HCT116 (cell line): ENCODE measurements around the gene ACE. TPM values are rescaled to one million over a fixed set of nuclear protein-coding genes. Genes with fewer than 3 reads are reported as not detected.

Experiments used
- ATAC-seq: fragments of 200-7000 bp; cut with Tn5 transposase; 2 replicates; pipeline ENCODE4 v1.9.1; 2020; ENCODE audit warnings: mild to moderate bottlenecking, moderate library complexity
- BruUV-seq: library from RNA; stranded (reverse); fragments of 400-500 nt; replicated peaks from 2 replicates; lab custom pipeline; 2021; lab: Mats Ljungman, UMichigan
- CTCF ChIA-PET: fragments of 300-600 bp; sonication (Branson Sonifier 250); formaldehyde crosslinking; loops from one replicate; lab custom pipeline; 2021; ENCODE audit warnings: antibody characterized with exemption; lab: Charles Lee
- POLR2A ChIA-PET: fragments of 300-600, 350-600 bp; sonication (Branson Sonifier 250); formaldehyde crosslinking; loops from one replicate; lab custom pipeline; 2021; ENCODE audit warnings: antibody characterized with exemption; lab: Charles Lee
- RAD21 ChIA-PET, 2 experiments: fragments of 300-600 bp; sonication (Branson Sonifier 250); formaldehyde crosslinking; loops; one replicate each; lab custom pipeline; 2023; ENCODE audit warnings: low total read pairs in 2 of 2; ENCODE audit not compliant: uncharacterized antibody in 2 of 2, unreplicated experiment in 2 of 2, low non-redundant PET in 1 of 2; lab: Charles Lee
- DNase-seq: peaks from one replicate; pipeline ENCODE4 v3.0.0-alpha.2; 2010; ENCODE audit warnings: low read depth, low spot score
- H2AFZ ChIP-seq: fragments of 200-600 bp; shearing (Covaris generic), sonication (generic); 2 replicates; pipeline ENCODE4 v1.6.1; 2017; ENCODE audit warnings: low read depth, mixed run types, mixed read lengths, antibody characterized with exemption, low read length; ENCODE audit not compliant: poor library complexity, severe bottlenecking
- H3K27ac ChIP-seq: 2 replicates; pipeline ENCODE4 v1.5.1; 2012; ENCODE audit warnings: low read depth, low read length
- H3K27me3 ChIP-seq: fragments of 200-600 bp; sonication (generic); 2 replicates; pipeline ENCODE4 v1.6.1; 2016; ENCODE audit warnings: mixed run types, low read length, mixed read lengths; ENCODE audit not compliant: insufficient read depth
- H3K36me3 ChIP-seq, 2 experiments: fragments of 200-500 bp in 1 of 2; fragments of 200-600 bp in 1 of 2; sonication (Bioruptor generic) in 1 of 2; sonication (generic) in 1 of 2; 2 replicates each; pipeline versions ENCODE4 v1.5.1 to v1.6.1; 2014 to 2016; ENCODE audit warnings: low read length in 2 of 2, inconsistent platforms in 1 of 2, mixed read lengths in 1 of 2, mixed run types in 1 of 2; ENCODE audit not compliant: insufficient read depth in 2 of 2, control insufficient read depth in 1 of 2
- H3K4me1 ChIP-seq, 2 experiments: fragments of 200-600 bp in 1 of 2; sonication (generic) in 1 of 2; 2 replicates each; pipeline versions ENCODE4 v1.5.1 to v1.6.1; 2012 to 2017; ENCODE audit warnings: low read length in 2 of 2, inconsistent platforms in 1 of 2, mild to moderate bottlenecking in 1 of 2, mixed read lengths in 1 of 2, mixed run types in 1 of 2, moderate library complexity in 1 of 2; ENCODE audit not compliant: insufficient read depth in 2 of 2, control insufficient read depth in 1 of 2
- H3K4me2 ChIP-seq: fragments of 200-600 bp; sonication (generic); 2 replicates; pipeline ENCODE4 v1.6.1; 2017; ENCODE audit warnings: mixed run types, low read length, mixed read lengths
- H3K4me3 ChIP-seq, 2 experiments: fragments of 200-600 bp in 1 of 2; sonication (generic) in 1 of 2; replicated peaks in 1 of 2; 2 replicates each; pipeline ENCODE4 v1.5.1; 2011 to 2016; ENCODE audit warnings: low read length in 2 of 2, control low read depth in 1 of 2, low read depth in 1 of 2, mild to moderate bottlenecking in 1 of 2, mixed read lengths in 1 of 2, mixed run types in 1 of 2
- H3K79me2 ChIP-seq: fragments of 200-600 bp; sonication (generic); 2 replicates; pipeline ENCODE4 v1.6.1; 2017; ENCODE audit warnings: mild to moderate bottlenecking, mixed run types, low read length, moderate library complexity, mixed read lengths; ENCODE audit not compliant: insufficient read depth
- H3K9ac ChIP-seq: fragments of 200-600 bp; sonication (generic); 2 replicates; pipeline ENCODE4 v1.6.1; 2016; ENCODE audit warnings: low read length, mixed read lengths
- H3K9me2 ChIP-seq: fragments of 200-600 bp; sonication (generic), shearing (Covaris generic); 2 replicates; pipeline ENCODE4 v1.6.1; 2017; ENCODE audit warnings: mixed run types, mild to moderate bottlenecking, moderate library complexity; ENCODE audit not compliant: insufficient read depth
- H3K9me3 ChIP-seq, 2 experiments: fragments of 200-500 bp in 1 of 2; fragments of 200-600 bp in 1 of 2; sonication (Bioruptor generic) in 1 of 2; sonication (generic) in 1 of 2; 2 replicates each; pipeline ENCODE4 v1.6.1; 2014 to 2017; ENCODE audit warnings: low read length in 2 of 2, mixed read lengths in 2 of 2, inconsistent platforms in 1 of 2, low read depth in 1 of 2, mild to moderate bottlenecking in 1 of 2, mixed run types in 1 of 2, moderate library complexity in 1 of 2; ENCODE audit not compliant: control insufficient read depth in 1 of 2, insufficient read depth in 1 of 2
- H4K20me1 ChIP-seq: fragments of 200-600 bp; sonication (generic), shearing (Covaris generic); 2 replicates; pipeline ENCODE4 v1.6.1; 2017; ENCODE audit warnings: mixed run types, mild to moderate bottlenecking, moderate library complexity; ENCODE audit not compliant: insufficient read depth
- ELF1 ChIP-seq: IDR thresholded peaks from 2 replicates; pipeline ENCODE4 v1.6.1; 2012; ENCODE audit warnings: low read depth, borderline replicate concordance
- EZH2 ChIP-seq: fragments of 200-600 bp; sonication (generic); IDR thresholded peaks from 2 replicates; pipeline ENCODE4 v1.6.1; 2017; ENCODE audit warnings: antibody characterized with exemption, mixed run types
- MAX ChIP-seq: IDR thresholded peaks from 2 replicates; pipeline ENCODE4 v1.6.1; 2012
- RAD21 ChIP-seq: IDR thresholded peaks from 2 replicates; pipeline ENCODE4 v1.6.1; 2012; ENCODE audit warnings: low read depth, mild to moderate bottlenecking
- intact Hi-C: fragments of 100-400 bp; cut with micrococcal nuclease; formaldehyde crosslinking; loops from 2 replicates; pipeline ENCODE4 v1.10.0; 2022
- total RNA-seq: library from RNA; stranded (reverse); gene quantifications from one replicate; pipeline ENCODE4 v1.2.1, GENCODE V29; 2021; ENCODE audit not compliant: unreplicated experiment
- TF ChIP-seq, protein P1 (sequence below), 3 experiments: fragments of 200-600 bp in 1 of 3; sonication (generic) in 1 of 3; IDR thresholded peaks in 2 of 3; conservative IDR thresholded peaks in 1 of 3; 2 replicates each; pipeline ENCODE4 v1.5.1; 2012 to 2017; ENCODE audit warnings: low read depth in 2 of 3, low read length in 2 of 3, antibody characterized with exemption in 1 of 3, borderline replicate concordance in 1 of 3, control low read depth in 1 of 3, mild to moderate bottlenecking in 1 of 3, mixed read lengths in 1 of 3, mixed run types in 1 of 3, moderate library complexity in 1 of 3; ENCODE audit not compliant: insufficient read depth in 1 of 3

The ACE gene
- total RNA-seq, 1 experiment from 2014 or later = 7.7 TPM

GRCh38 chr17:63435681-63436522 lies 41.0 kb upstream of the ACE start:
- Histone ChIP-seq H3K9me3 (no peaks in the 10 kb centered on the region), H3K27me3 (no peaks in the 10 kb centered on the region), H4K20me1 (no peaks in the 10 kb centered on the region), H3K36me3 (peaks cover 9 to 11% of the 10 kb centered on the region in 2 experiments; a peak in 3 of 4 replicates), H3K79me2 (peaks cover 34% of the 10 kb centered on the region), H3K4me3 (no peak overlapping the region; a peak in 1 of 4 replicates), H3K4me1 (peaks cover 45% of the 10 kb centered on the region in 2 experiments), H3K4me2 (peak overlapping the region; percentile 65), H3K9ac (peak overlapping the region; percentile 39; the same call in 1 of the 2 replicates), H3K27ac (peak overlapping the region; percentile 70), H3K9me2 (no peaks in the 10 kb centered on the region), H2AFZ (no peak overlapping the region)
- intact Hi-C loops = no loop called here
- BruUV-seq = no TSS peak
- ChIA-PET POLR2A (interaction anchor here (1.0 to 3.0 kb wide), 6 partner anchors 9 to 186 kb away, joined by 4 to 23 read pairs (median 6); partner anchors contain the start of genes ACE, CYB561 and MAP3K3), RAD21 (interaction anchor here (1.1 to 3.3 kb wide), 5 partner anchors 10 to 176 kb away, joined by 4 to 16 read pairs (median 6); partner anchors contain the start of gene ACE (in 1 of the 2)), CTCF (interaction anchor here (0.7 to 4.9 kb wide), 20 partner anchors 10 to 421 kb away, joined by 3 to 62 read pairs (median 4); partner anchors contain the start of genes ACE and CYB561)
- ATAC-seq (peak; percentile 58), DNase-seq (no peak)
- TF ChIP-seq ELF1 = no peak
- TF ChIP-seq RAD21 = peak; percentile 31; the same call in 1 of the 2 replicates
- TF ChIP-seq, protein P1, sequence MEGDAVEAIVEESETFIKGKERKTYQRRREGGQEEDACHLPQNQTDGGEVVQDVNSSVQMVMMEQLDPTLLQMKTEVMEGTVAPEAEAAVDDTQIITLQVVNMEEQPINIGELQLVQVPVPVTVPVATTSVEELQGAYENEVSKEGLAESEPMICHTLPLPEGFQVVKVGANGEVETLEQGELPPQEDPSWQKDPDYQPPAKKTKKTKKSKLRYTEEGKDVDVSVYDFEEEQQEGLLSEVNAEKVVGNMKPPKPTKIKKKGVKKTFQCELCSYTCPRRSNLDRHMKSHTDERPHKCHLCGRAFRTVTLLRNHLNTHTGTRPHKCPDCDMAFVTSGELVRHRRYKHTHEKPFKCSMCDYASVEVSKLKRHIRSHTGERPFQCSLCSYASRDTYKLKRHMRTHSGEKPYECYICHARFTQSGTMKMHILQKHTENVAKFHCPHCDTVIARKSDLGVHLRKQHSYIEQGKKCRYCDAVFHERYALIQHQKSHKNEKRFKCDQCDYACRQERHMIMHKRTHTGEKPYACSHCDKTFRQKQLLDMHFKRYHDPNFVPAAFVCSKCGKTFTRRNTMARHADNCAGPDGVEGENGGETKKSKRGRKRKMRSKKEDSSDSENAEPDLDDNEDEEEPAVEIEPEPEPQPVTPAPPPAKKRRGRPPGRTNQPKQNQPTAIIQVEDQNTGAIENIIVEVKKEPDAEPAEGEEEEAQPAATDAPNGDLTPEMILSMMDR (IDR thresholded peaks at IDR 0.05 in 2 of 3, conservative IDR thresholded peaks at IDR 0.05 in 1 of 3; ENCODE audit: borderline replicate concordance in 1 of 3, insufficient read depth in 1 of 3, low read depth in 2 of 3, low read length in 2 of 3) = peak in 2 of 3 experiments; percentile 25 to 42; a peak in 3 of 6 replicates
- no peak for TF ChIP-seq EZH2
- TF ChIP-seq MAX = no peak
